PFSK-1 (cell line): ENCODE results near the gene CEBPE.

Experiments
- FOXP2 ChIP-seq: optimal IDR thresholded peaks from 2 replicates; pipeline ENCODE3; 2011; ENCODE audit warnings: borderline replicate concordance, control low read depth, inconsistent platforms; ENCODE audit not compliant: insufficient read depth; ENCODE audit errors: extremely low read length, extremely low read depth
- POLR2AphosphoS5 ChIP-seq: IDR thresholded peaks from 2 replicates; pipeline ENCODE4 v1.6.1; 2012; ENCODE audit warnings: low read depth, mild to moderate bottlenecking, control low read depth, low read length, moderate library complexity
- SIN3A ChIP-seq: IDR thresholded peaks from 2 replicates; pipeline ENCODE4 v1.6.1; 2012; ENCODE audit warnings: mild to moderate bottlenecking, low read length, moderate library complexity, borderline replicate concordance; ENCODE audit not compliant: insufficient read depth
- TAF1 ChIP-seq: IDR thresholded peaks from 2 replicates; pipeline ENCODE4 v1.6.1; 2012; ENCODE audit warnings: low read length, control low read depth, borderline replicate concordance; ENCODE audit not compliant: insufficient read depth
- TF ChIP-seq, protein P1 (sequence below), 2 experiments: IDR thresholded peaks; 2 replicates each; pipeline versions ENCODE4 v1.6.1 to v1.8.0; 2011 to 2012; ENCODE audit warnings: low read depth in 2 of 2, low read length in 2 of 2, control low read depth in 1 of 2, inconsistent platforms in 1 of 2, mild to moderate bottlenecking in 1 of 2, moderate library complexity in 1 of 2; ENCODE audit not compliant: insufficient read depth in 1 of 2

DNA sequence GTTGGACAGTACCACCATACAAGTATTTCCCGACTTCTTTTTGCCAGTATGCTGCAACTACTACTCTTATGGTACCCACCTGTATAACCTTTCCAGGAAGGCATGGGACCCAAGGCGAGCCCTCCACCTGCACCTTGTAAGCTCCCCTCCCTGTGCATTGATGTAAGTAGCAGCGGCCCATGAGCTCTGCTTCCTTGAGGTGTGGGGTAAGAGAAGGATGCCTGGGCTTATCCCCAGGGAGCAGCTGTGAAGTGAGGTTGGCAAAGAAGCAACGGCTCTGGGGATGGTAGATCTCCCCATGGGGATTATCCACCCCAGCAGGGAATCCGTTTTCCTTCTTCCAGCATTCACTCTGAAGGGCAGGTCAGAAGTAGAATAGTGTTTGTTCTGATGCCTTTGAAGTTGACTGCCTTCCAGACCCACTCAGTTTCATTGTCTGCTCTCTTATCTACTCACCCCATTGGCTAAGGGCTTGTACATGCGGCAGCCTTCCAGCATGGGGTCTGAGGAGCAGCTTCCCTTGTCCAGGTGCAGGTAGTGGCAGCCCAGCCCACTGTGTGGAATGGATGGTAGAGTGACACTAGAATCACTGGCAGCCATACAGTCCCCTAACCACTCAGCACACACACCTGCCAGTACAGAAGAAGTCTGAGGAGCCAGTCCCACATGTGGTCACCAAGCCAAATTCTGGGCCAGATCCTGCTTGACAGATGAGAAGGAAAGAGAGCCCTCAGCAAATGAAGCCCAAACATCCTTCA, 17.7 kb downstream of the CEBPE start:
- TF ChIP-seq POLR2AphosphoS5 = no peak
- TF ChIP-seq, protein P1, sequence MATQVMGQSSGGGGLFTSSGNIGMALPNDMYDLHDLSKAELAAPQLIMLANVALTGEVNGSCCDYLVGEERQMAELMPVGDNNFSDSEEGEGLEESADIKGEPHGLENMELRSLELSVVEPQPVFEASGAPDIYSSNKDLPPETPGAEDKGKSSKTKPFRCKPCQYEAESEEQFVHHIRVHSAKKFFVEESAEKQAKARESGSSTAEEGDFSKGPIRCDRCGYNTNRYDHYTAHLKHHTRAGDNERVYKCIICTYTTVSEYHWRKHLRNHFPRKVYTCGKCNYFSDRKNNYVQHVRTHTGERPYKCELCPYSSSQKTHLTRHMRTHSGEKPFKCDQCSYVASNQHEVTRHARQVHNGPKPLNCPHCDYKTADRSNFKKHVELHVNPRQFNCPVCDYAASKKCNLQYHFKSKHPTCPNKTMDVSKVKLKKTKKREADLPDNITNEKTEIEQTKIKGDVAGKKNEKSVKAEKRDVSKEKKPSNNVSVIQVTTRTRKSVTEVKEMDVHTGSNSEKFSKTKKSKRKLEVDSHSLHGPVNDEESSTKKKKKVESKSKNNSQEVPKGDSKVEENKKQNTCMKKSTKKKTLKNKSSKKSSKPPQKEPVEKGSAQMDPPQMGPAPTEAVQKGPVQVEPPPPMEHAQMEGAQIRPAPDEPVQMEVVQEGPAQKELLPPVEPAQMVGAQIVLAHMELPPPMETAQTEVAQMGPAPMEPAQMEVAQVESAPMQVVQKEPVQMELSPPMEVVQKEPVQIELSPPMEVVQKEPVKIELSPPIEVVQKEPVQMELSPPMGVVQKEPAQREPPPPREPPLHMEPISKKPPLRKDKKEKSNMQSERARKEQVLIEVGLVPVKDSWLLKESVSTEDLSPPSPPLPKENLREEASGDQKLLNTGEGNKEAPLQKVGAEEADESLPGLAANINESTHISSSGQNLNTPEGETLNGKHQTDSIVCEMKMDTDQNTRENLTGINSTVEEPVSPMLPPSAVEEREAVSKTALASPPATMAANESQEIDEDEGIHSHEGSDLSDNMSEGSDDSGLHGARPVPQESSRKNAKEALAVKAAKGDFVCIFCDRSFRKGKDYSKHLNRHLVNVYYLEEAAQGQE (IDR thresholded peaks at IDR 0.05; ENCODE audit: insufficient read depth in 1 of 2, low read depth in 2 of 2, low read length in 2 of 2) = no peak
- TF ChIP-seq SIN3A = no peak
- TF ChIP-seq TAF1 = no peak
- no peak for TF ChIP-seq FOXP2
